Measurements from ENCODE around the gene SNRNP48. TPM values are rescaled to one million over a fixed set of nuclear protein-coding genes. Genes with fewer than 3 reads are reported as not detected.
A peak's percentile ranks its signal among the peaks of the same experiment; 100 is the strongest.

SNRNP48 gene
- total RNA-seq, 1 donor from 2014 or later: 9.6 TPM

- Histone ChIP-seq H3K27ac (no peak overlapping the region), H3K36me3 (peaks cover 0 to 16% of the 10 kb centered on the region in 2 donors), H3K4me3 (no peak overlapping the region), H3K9me3 (no peaks in the 10 kb centered on the region), H3K4me1 (peaks cover 4% of the 10 kb centered on the region), H3K27me3 (no peaks in the 10 kb centered on the region)
- TF ChIP-seq POLR2A (IDR thresholded peaks at IDR 0.05) (no peak), POLR2AphosphoS5 (IDR thresholded peaks at IDR 0.05; ENCODE audit: insufficient read depth in 1 of 2, low read depth in 1 of 2) (no peak), CTCF (IDR thresholded peaks at IDR 0.05) (no peak)
- DNase-seq (ENCODE audit: extremely low spot score in 2 of 2): no peak
- intact Hi-C loops (cut with DNase I): no loop called here
These were observed 34.3 kb upstream of the SNRNP48 start for GRCh38 chr6:7555671-7556070.

- no peaks in the 10 kb centered on the region for H3K9me3 ChIP-seq
- peaks cover 0 to 16% of the 10 kb centered on the region in 2 donors for H3K36me3 ChIP-seq
- intact Hi-C loops (cut with DNase I): no loop called here
- H3K27ac ChIP-seq: no peak overlapping the region
- no peak for DNase-seq (ENCODE audit: extremely low spot score in 2 of 2)
- H3K4me1 ChIP-seq: peaks cover 4% of the 10 kb centered on the region
- no peak overlapping the region for H3K4me3 ChIP-seq
- no peaks in the 10 kb centered on the region for H3K27me3 ChIP-seq
- TF ChIP-seq POLR2AphosphoS5 (IDR thresholded peaks at IDR 0.05; ENCODE audit: insufficient read depth in 1 of 2, low read depth in 1 of 2): no peak
- TF ChIP-seq CTCF (IDR thresholded peaks at IDR 0.05): no peak
- no peak for TF ChIP-seq POLR2A (IDR thresholded peaks at IDR 0.05)
These were observed 33.4 kb upstream of the SNRNP48 start for GRCh38 chr6:7556394-7557106.

- no peaks in the 10 kb centered on the region for H3K27me3 ChIP-seq
- TF ChIP-seq POLR2A (IDR thresholded peaks at IDR 0.05) (no peak), CTCF (IDR thresholded peaks at IDR 0.05) (no peak), POLR2AphosphoS5 (IDR thresholded peaks at IDR 0.05; ENCODE audit: insufficient read depth in 1 of 2, low read depth in 1 of 2) (no peak)
- intact Hi-C loops (cut with DNase I): no loop called here
- no peak for DNase-seq (ENCODE audit: extremely low spot score in 2 of 2)
- H3K4me3 ChIP-seq: no peak overlapping the region
- H3K36me3 ChIP-seq: peaks cover 0 to 16% of the 10 kb centered on the region in 2 donors
- no peaks in the 10 kb centered on the region for H3K9me3 ChIP-seq
- H3K27ac ChIP-seq: no peak overlapping the region
- peaks cover 4% of the 10 kb centered on the region for H3K4me1 ChIP-seq
These were observed 32.3 kb upstream of the SNRNP48 start for GRCh38 chr6:7557652-7558051.

- no peak for TF ChIP-seq POLR2AphosphoS5 (IDR thresholded peaks at IDR 0.05; ENCODE audit: insufficient read depth in 1 of 2, low read depth in 1 of 2)
- no peak for TF ChIP-seq POLR2A (IDR thresholded peaks at IDR 0.05)
- TF ChIP-seq CTCF (IDR thresholded peaks at IDR 0.05): no peak
- Histone ChIP-seq H3K4me1 (peaks cover 4% of the 10 kb centered on the region), H3K4me3 (no peak overlapping the region), H3K9me3 (no peaks in the 10 kb centered on the region), H3K36me3 (peaks cover 0 to 26% of the 10 kb centered on the region in 2 donors), H3K27ac (peak overlapping the region; percentile 13), H3K27me3 (no peaks in the 10 kb centered on the region)
- intact Hi-C loops (cut with DNase I): no loop called here
- no peak for DNase-seq (ENCODE audit: extremely low spot score in 2 of 2)
These were observed 31.2 kb upstream of the SNRNP48 start for GRCh38 chr6:7558781-7559180.

GRCh38 chr6:7559196-7559595, 30.8 kb upstream of the SNRNP48 start:
- H3K27me3 ChIP-seq: no peaks in the 10 kb centered on the region
- no peak for DNase-seq (ENCODE audit: extremely low spot score in 2 of 2)
- H3K9me3 ChIP-seq: no peaks in the 10 kb centered on the region
- H3K27ac ChIP-seq: peak overlapping the region; percentile 13
- H3K36me3 ChIP-seq: peaks cover 0 to 28% of the 10 kb centered on the region in 2 donors
- no peak for TF ChIP-seq CTCF (IDR thresholded peaks at IDR 0.05)
- TF ChIP-seq POLR2A (IDR thresholded peaks at IDR 0.05): no peak
- TF ChIP-seq POLR2AphosphoS5 (IDR thresholded peaks at IDR 0.05; ENCODE audit: insufficient read depth in 1 of 2, low read depth in 1 of 2): no peak
- intact Hi-C loops (cut with DNase I): no loop called here
- H3K4me1 ChIP-seq: peaks cover 4% of the 10 kb centered on the region
- H3K4me3 ChIP-seq: no peak overlapping the region

All from vagina (tissue), 2 donors.